BLaER1 treated with 17β-estradiol and CSF1 and Interleukin-3, amounts not matched to agents 10 nM and 100 nM (cell line): Measurements from ENCODE around the gene KCNN3.

Source experiments
- H3K27ac ChIP-seq, 11 experiments: shearing (Covaris generic); formaldehyde crosslinking; 2 replicates each; pipeline ENCODE4 v1.8.1; 2022
- H3K27me3 ChIP-seq, 11 experiments: shearing (Covaris generic); formaldehyde crosslinking; 2 replicates each; pipeline ENCODE4 v1.8.1; 2022
- H3K36me3 ChIP-seq, 11 experiments: shearing (Covaris generic); formaldehyde crosslinking; 2 replicates each; pipeline ENCODE4 v1.8.1; 2022
- H3K4me1 ChIP-seq, 10 experiments: shearing (Covaris generic); formaldehyde crosslinking; 2 replicates each; pipeline ENCODE4 v1.8.1; 2022
- H3K4me2 ChIP-seq, 11 experiments: shearing (Covaris generic); formaldehyde crosslinking; 2 replicates each; pipeline ENCODE4 v1.8.1; 2022
- H3K4me3 ChIP-seq, 10 experiments: shearing (Covaris generic); formaldehyde crosslinking; 2 replicates each; pipeline ENCODE4 v1.8.1; 2022
- H3K9ac ChIP-seq, 11 experiments: shearing (Covaris generic); formaldehyde crosslinking; 2 replicates each; pipeline ENCODE4 v1.8.1; 2022
- H3K9me3 ChIP-seq, 11 experiments: shearing (Covaris generic); formaldehyde crosslinking; replicated peaks in 1 of 11; 2 replicates each; pipeline ENCODE4 v1.8.1; 2022
- H4K20me1 ChIP-seq, 11 experiments: shearing (Covaris generic); formaldehyde crosslinking; 2 replicates each; pipeline ENCODE4 v1.8.1; 2022
- Cebpa-rat ChIP-seq, 11 experiments: shearing (Covaris generic); IDR thresholded peaks; 2 replicates each; pipeline ENCODE4 v1.8.1; 2022

Gene KCNN3

GRCh38 chr1:154849645-154850131 lies 20.4 kb downstream of the KCNN3 start:
- no peaks in the 10 kb centered on the region for H3K9me3 ChIP-seq
- H3K4me2 ChIP-seq, result peak overlapping the region in 9 of 11 experiments; percentile 2 to 46 (median 24); a peak in 12 of 22 replicates
- no peak for TF ChIP-seq Cebpa-rat (IDR thresholded peaks at IDR 0.05)
- H3K36me3 ChIP-seq, result no peaks in the 10 kb centered on the region
- H3K4me3 ChIP-seq, result no peak overlapping the region
- peaks cover 19 to 42% (median 35%) of the 10 kb centered on the region in 10 experiments for H3K4me1 ChIP-seq
- no peaks in the 10 kb centered on the region for H3K27me3 ChIP-seq
- no peak overlapping the region for H3K9ac ChIP-seq
- H3K27ac ChIP-seq, result no peak overlapping the region
- no peaks in the 10 kb centered on the region for H4K20me1 ChIP-seq

DNA sequence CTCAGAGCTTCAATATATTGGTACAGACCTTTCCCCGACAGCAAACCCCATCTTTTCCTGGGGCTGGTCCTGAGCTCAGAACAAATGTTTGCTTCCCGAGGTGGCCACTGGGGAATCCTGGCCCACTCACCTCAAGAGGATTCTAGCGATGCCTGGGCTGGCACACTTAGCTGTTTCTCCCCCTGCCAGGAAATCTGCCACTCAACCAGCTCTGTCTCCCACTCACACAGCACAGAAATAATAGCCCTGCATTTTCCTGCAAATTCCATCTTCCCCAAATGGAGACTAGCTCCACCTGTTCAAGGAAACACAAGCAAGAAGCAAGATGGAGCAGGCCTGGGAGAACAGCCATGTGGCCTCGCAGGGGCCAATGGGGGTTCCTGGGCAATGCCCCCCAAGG lies 21.1 kb downstream of the KCNN3 start:
- TF ChIP-seq Cebpa-rat (IDR thresholded peaks at IDR 0.05), result no peak
- Histone ChIP-seq H3K4me3 (no peak overlapping the region), H3K36me3 (no peaks in the 10 kb centered on the region), H3K27ac (no peak overlapping the region), H3K4me1 (peaks cover 19 to 49% (median 40%) of the 10 kb centered on the region in 10 experiments), H3K27me3 (no peaks in the 10 kb centered on the region), H4K20me1 (no peaks in the 10 kb centered on the region), H3K9ac (no peak overlapping the region), H3K4me2 (peak overlapping the region in 9 of 11 experiments; percentile 2 to 46 (median 24); a peak in 12 of 22 replicates), H3K9me3 (no peaks in the 10 kb centered on the region)

- H3K27me3 ChIP-seq, result no peaks in the 10 kb centered on the region
- H3K9ac ChIP-seq, result no peak overlapping the region
- H3K36me3 ChIP-seq, result no peaks in the 10 kb centered on the region
- TF ChIP-seq Cebpa-rat (IDR thresholded peaks at IDR 0.05), result no peak
- H3K4me1 ChIP-seq, result peaks cover 19 to 60% (median 47%) of the 10 kb centered on the region in 10 experiments
- no peak overlapping the region for H3K4me3 ChIP-seq
- no peaks in the 10 kb centered on the region for H3K9me3 ChIP-seq
- no peak overlapping the region for H3K4me2 ChIP-seq
- H4K20me1 ChIP-seq, result no peaks in the 10 kb centered on the region
- no peak overlapping the region for H3K27ac ChIP-seq
Measured at GRCh38 chr1:154847891-154848290, 22.2 kb downstream of the KCNN3 start.

- no peaks in the 10 kb centered on the region for H3K36me3 ChIP-seq
- H3K4me1 ChIP-seq, result peaks cover 19 to 69% (median 56%) of the 10 kb centered on the region in 10 experiments
- H3K4me3 ChIP-seq, result no peak overlapping the region
- TF ChIP-seq Cebpa-rat (IDR thresholded peaks at IDR 0.05), result no peak
- H3K4me2 ChIP-seq, result peak overlapping the region in 10 of 11 experiments; percentile 53 to 87 (median 74); a peak in 18 of 22 replicates
- H3K27me3 ChIP-seq, result no peaks in the 10 kb centered on the region
- peak overlapping the region in 1 of 11 experiments; percentile 9; a peak in 1 of 22 replicates for H3K9ac ChIP-seq
- H3K27ac ChIP-seq, result no peak overlapping the region
- H3K9me3 ChIP-seq, result no peaks in the 10 kb centered on the region
- no peaks in the 10 kb centered on the region for H4K20me1 ChIP-seq
Measured at GRCh38 chr1:154846565-154847442, 23.3 kb downstream of the KCNN3 start.

GRCh38 chr1:154845879-154846278 lies 24.2 kb downstream of the KCNN3 start:
- Histone ChIP-seq H3K4me1 (peaks cover 21 to 78% (median 65%) of the 10 kb centered on the region in 10 experiments), H3K36me3 (no peaks in the 10 kb centered on the region), H3K4me2 (peak overlapping the region; percentile 53 to 87 (median 73)), H3K9me3 (no peaks in the 10 kb centered on the region), H4K20me1 (no peaks in the 10 kb centered on the region), H3K9ac (no peak overlapping the region; a peak in 1 of 22 replicates), H3K27me3 (no peaks in the 10 kb centered on the region), H3K4me3 (no peak overlapping the region), H3K27ac (peak overlapping the region in 1 of 11 experiments; percentile 27; a peak in 1 of 22 replicates)
- no peak for TF ChIP-seq Cebpa-rat (IDR thresholded peaks at IDR 0.05)

- H3K36me3 ChIP-seq, result no peaks in the 10 kb centered on the region
- H3K27me3 ChIP-seq, result no peaks in the 10 kb centered on the region
- peaks cover 28 to 85% (median 72%) of the 10 kb centered on the region in 10 experiments for H3K4me1 ChIP-seq
- no peak overlapping the region for H3K9ac ChIP-seq
- H3K9me3 ChIP-seq, result no peaks in the 10 kb centered on the region
- no peak overlapping the region for H3K27ac ChIP-seq
- TF ChIP-seq Cebpa-rat (IDR thresholded peaks at IDR 0.05), result no peak
- no peaks in the 10 kb centered on the region for H4K20me1 ChIP-seq
- H3K4me2 ChIP-seq, result peak overlapping the region; percentile 53 to 87 (median 73)
- H3K4me3 ChIP-seq, result no peak overlapping the region
Measured at GRCh38 chr1:154845174-154845573, 24.9 kb downstream of the KCNN3 start.

DNA sequence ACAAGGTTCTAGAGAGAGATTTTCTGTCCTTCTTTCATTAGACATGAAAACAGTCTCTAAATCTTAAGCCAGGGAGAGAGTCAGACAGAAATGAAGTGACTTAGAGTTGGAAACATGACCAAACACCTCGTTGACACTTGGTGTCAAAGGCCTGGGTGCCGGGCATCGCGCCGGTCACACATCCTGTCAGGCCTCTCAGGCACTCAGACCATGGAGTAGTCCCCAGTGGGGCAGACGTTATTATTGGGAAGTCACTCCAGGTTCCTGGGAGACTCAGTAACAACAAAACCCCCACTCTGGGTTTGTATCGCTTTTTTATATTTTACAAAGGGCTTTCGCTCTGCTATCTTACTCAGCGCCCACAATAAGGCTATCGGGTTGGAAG lies 25.8 kb downstream of the KCNN3 start:
- TF ChIP-seq Cebpa-rat (IDR thresholded peaks at IDR 0.05), result no peak
- no peak overlapping the region for H3K27ac ChIP-seq
- H3K4me3 ChIP-seq, result no peak overlapping the region
- peak overlapping the region in 5 of 11 experiments; percentile 4 to 46 (median 21); a peak in 6 of 22 replicates for H3K4me2 ChIP-seq
- H3K9me3 ChIP-seq, result no peaks in the 10 kb centered on the region
- H3K27me3 ChIP-seq, result no peaks in the 10 kb centered on the region
- no peaks in the 10 kb centered on the region for H4K20me1 ChIP-seq
- H3K4me1 ChIP-seq, result peaks cover 33 to 86% (median 74%) of the 10 kb centered on the region in 10 experiments
- no peaks in the 10 kb centered on the region for H3K36me3 ChIP-seq
- no peak overlapping the region; a peak in 1 of 22 replicates for H3K9ac ChIP-seq

DNA sequence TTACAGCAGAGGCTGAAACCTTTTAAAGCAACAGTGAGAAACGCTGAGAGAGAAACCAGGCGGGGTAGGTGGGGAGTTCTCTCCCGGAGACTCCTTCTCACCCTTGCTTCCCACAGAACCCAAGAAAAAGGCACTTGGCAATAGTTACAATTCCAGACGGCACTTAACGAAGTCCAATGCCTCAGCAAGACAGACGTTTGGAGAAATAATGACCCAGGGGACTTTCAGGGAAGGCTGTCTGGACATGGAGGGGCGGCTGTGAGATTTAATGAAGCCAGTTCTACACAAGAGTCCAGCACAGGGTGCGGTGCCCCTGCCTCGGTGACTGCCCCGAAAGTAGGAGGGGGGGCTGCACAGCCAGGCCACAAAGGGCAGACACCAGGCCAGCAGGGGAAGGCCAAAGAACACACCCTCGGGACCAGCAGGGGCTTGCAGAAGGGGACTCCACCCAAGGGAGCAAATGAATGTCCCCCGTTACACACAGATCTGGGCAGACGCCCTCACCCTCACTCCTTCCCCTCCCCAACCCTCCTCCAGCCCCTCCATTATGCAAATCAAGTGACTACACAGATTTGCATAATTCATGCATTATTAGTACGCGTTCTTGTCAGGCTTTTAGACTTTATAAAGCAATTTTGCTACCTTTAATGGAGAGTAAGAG lies 26.3 kb downstream of the KCNN3 start:
- TF ChIP-seq Cebpa-rat (IDR thresholded peaks at IDR 0.05), result no peak
- no peak overlapping the region for H3K27ac ChIP-seq

DNA sequence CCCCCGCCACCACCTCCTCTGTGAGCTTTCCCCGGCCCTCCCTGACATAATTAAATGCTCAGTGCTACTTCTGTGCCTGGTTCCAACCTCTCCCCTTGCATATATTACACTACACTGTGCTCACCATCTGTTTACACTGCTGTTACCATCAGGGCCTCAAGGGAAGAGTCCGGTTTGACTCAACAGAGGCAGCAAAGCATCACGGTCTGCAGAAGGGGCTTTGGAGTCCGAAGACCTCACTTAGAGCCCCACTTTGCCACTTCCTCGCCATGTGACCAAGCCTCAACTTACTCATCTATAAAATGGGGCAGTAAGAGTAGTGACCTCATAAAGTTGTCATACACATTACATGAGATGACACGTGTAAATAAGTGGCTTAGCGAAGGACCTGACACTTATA lies 27.4 kb downstream of the KCNN3 start:
- Histone ChIP-seq H3K36me3 (no peaks in the 10 kb centered on the region), H3K9ac (no peak overlapping the region), H4K20me1 (no peaks in the 10 kb centered on the region), H3K4me3 (no peak overlapping the region), H3K27ac (no peak overlapping the region), H3K4me2 (0 out of 22 replicates have a peak overlapping the region, but pooled peaks of 3 of the 11 experiments have one; percentile 80 to 87 (median 82)), H3K4me1 (peaks cover 40 to 96% (median 86%) of the 10 kb centered on the region in 10 experiments), H3K9me3 (no peaks in the 10 kb centered on the region), H3K27me3 (no peaks in the 10 kb centered on the region)
- no peak for TF ChIP-seq Cebpa-rat (IDR thresholded peaks at IDR 0.05)

More for the DNA sequence above, 26.3 kb downstream of the KCNN3 start:
- Histone ChIP-seq H3K4me2 (peak overlapping the region in 7 of 11 experiments; percentile 4 to 46 (median 21); a peak in 9 of 22 replicates), H3K36me3 (no peaks in the 10 kb centered on the region), H3K9ac (no peak overlapping the region), H3K9me3 (no peaks in the 10 kb centered on the region), H3K4me1 (peaks cover 36 to 86% (median 75%) of the 10 kb centered on the region in 10 experiments), H3K4me3 (no peak overlapping the region), H4K20me1 (no peaks in the 10 kb centered on the region), H3K27me3 (no peaks in the 10 kb centered on the region)
